CD4-positive, alpha-beta T cell treated with Interleukin-4 for 4 hours (primary cell): ENCODE data around the gene TDP1.

Experiments used
- DNase-seq: peaks from one replicate; pipeline ENCODE4 v3.0.0-alpha.2; 2020

TDP1 gene

GRCh38 chr14:89955745-89956660 is at the start of gene TDP1:
Gene TDP1, plus strand, starts transcription at chr14:89955927. Its CDS starts 7,188 bp downstream, at chr14:89963115.
- DNase-seq = peak; percentile 97

GRCh38 chr14:89906000-89906399 is 49.7 kb upstream of the TDP1 start:
- no peak for DNase-seq

- no peak for DNase-seq
Observed at GRCh38 chr14:89907655-89908054, 48.1 kb upstream of the TDP1 start.

GRCh38 chr14:89908712-89909450 is 46.8 kb upstream of the TDP1 start:
- DNase-seq = no peak

GRCh38 chr14:89909586-89909985 is 46.1 kb upstream of the TDP1 start:
- DNase-seq = no peak

GRCh38 chr14:89910691-89911009 is 45.1 kb upstream of the TDP1 start:
- DNase-seq = no peak

- DNase-seq = no peak
Observed at GRCh38 chr14:89911010-89911919, 44.5 kb upstream of the TDP1 start.

GRCh38 chr14:89912221-89912620 is 43.5 kb upstream of the TDP1 start:
- no peak for DNase-seq

- no peak for DNase-seq
Observed at GRCh38 chr14:89912667-89913211, 43.0 kb upstream of the TDP1 start.

- peak; percentile 72 for DNase-seq
Observed at GRCh38 chr14:89915114-89915878, 40.4 kb upstream of the TDP1 start.

- no peak for DNase-seq
Observed at GRCh38 chr14:89918721-89919120, 37.0 kb upstream of the TDP1 start.

GRCh38 chr14:89920056-89920455 is 35.7 kb upstream of the TDP1 start:
- DNase-seq = no peak

- no peak for DNase-seq
Observed at GRCh38 chr14:89921346-89921745, 34.4 kb upstream of the TDP1 start.

GRCh38 chr14:89922031-89922907 is 33.5 kb upstream of the TDP1 start:
- DNase-seq = no peak

- DNase-seq = no peak
Observed at GRCh38 chr14:89924268-89924667, 31.5 kb upstream of the TDP1 start.

- DNase-seq = no peak
Observed at GRCh38 chr14:89926694-89927093, 29.0 kb upstream of the TDP1 start.

GRCh38 chr14:89927186-89927865 is 28.4 kb upstream of the TDP1 start:
- DNase-seq = no peak

- DNase-seq = no peak
Observed at GRCh38 chr14:89933002-89933401, 22.7 kb upstream of the TDP1 start.

GRCh38 chr14:89936654-89937185 is 19.0 kb upstream of the TDP1 start:
- DNase-seq = no peak

- no peak for DNase-seq
Observed at GRCh38 chr14:89941830-89942377, 13.8 kb upstream of the TDP1 start.
